MM.1S (cell line): ENCODE measurements around the gene RABGAP1L.

Experiments used
- CTCF ChIP-seq: fragments of 300-600 bp; sonication (generic); IDR thresholded peaks from 2 replicates; pipeline ENCODE4 v1.5.1; 2016; ENCODE audit warnings: antibody characterized with exemption, low read length, mixed read lengths
- EZH2 ChIP-seq: fragments of 300-600 bp; sonication (generic); optimal IDR thresholded peaks from 2 replicates; pipeline ENCODE3; 2017; ENCODE audit warnings: low read depth, mild to moderate bottlenecking, antibody characterized with exemption, low read length, mixed read lengths

- TF ChIP-seq EZH2 (no peak), CTCF (no peak)
Observed at GRCh38 chr1:174218983-174219382, 59.7 kb downstream of the RABGAP1L start.
